Measurements from ENCODE around the gene SPATA13. TPM values are rescaled to one million over a fixed set of nuclear protein-coding genes. Genes with fewer than 3 reads are reported as not detected.

The SPATA13 gene
- total RNA-seq, 1 experiment from 2014 or later, result 21.4 TPM

DNA sequence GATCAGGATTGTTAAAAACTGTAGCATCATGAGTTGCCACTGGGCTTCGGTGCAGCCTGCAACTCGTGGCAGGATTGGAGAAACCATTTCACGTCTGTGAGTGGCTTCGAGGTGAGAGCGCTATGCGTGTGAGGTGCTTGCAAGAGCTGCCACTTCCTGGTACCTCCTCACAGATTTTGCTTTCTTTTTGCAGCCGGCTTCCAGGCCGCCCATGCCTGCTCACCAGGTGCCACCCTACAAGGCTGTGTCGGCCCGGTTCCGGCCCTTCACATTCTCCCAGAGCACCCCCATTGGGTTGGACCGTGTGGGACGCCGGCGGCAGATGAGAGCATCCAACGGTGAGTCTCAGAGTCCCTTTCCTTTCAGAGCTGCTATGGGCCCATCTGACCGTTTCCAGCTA, 91.0 kb downstream of the SPATA13 start:
- TF ChIP-seq ZFX (IDR thresholded peaks at IDR 0.05) (no peak), ATF3 (IDR thresholded peaks at IDR 0.05) (no peak), POLR2A (IDR thresholded peaks at IDR 0.05; ENCODE audit: borderline replicate concordance, extremely low read depth, insufficient read depth, insufficient read length) (no peak), REST (IDR thresholded peaks at IDR 0.05; ENCODE audit: low read depth) (no peak), MAX (IDR thresholded peaks at IDR 0.05) (no peak), EZH2 (IDR thresholded peaks at IDR 0.05) (no peak), ELF1 (IDR thresholded peaks at IDR 0.05; ENCODE audit: borderline replicate concordance, low read depth) (no peak), SIN3A (IDR thresholded peaks at IDR 0.05; ENCODE audit: low read depth) (no peak)
- TF ChIP-seq, protein P1, sequence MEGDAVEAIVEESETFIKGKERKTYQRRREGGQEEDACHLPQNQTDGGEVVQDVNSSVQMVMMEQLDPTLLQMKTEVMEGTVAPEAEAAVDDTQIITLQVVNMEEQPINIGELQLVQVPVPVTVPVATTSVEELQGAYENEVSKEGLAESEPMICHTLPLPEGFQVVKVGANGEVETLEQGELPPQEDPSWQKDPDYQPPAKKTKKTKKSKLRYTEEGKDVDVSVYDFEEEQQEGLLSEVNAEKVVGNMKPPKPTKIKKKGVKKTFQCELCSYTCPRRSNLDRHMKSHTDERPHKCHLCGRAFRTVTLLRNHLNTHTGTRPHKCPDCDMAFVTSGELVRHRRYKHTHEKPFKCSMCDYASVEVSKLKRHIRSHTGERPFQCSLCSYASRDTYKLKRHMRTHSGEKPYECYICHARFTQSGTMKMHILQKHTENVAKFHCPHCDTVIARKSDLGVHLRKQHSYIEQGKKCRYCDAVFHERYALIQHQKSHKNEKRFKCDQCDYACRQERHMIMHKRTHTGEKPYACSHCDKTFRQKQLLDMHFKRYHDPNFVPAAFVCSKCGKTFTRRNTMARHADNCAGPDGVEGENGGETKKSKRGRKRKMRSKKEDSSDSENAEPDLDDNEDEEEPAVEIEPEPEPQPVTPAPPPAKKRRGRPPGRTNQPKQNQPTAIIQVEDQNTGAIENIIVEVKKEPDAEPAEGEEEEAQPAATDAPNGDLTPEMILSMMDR (IDR thresholded peaks at IDR 0.05 in 2 of 3, conservative IDR thresholded peaks at IDR 0.05 in 1 of 3; ENCODE audit: borderline replicate concordance in 1 of 3, insufficient read depth in 1 of 3, low read depth in 2 of 3, low read length in 2 of 3), result no peak
- Histone ChIP-seq H3K4me2 (ENCODE audit: low read length) (no peak overlapping the region), H2AFZ (ENCODE audit: low read depth, low read length, poor library complexity, severe bottlenecking) (no peak overlapping the region), H3K9me3 (ENCODE audit: control insufficient read depth in 1 of 2, insufficient read depth in 1 of 2, low read depth in 1 of 2, low read length in 2 of 2) (no peaks in the 10 kb centered on the region), H3K9me2 (ENCODE audit: insufficient read depth) (no peaks in the 10 kb centered on the region), H3K27ac (ENCODE audit: low read depth, low read length) (no peak overlapping the region), H3K9ac (ENCODE audit: low read length) (no peak overlapping the region), H3K36me3 (ENCODE audit: control insufficient read depth in 1 of 2, insufficient read depth in 2 of 2, low read length in 2 of 2) (peaks cover 0 to 5% of the 10 kb centered on the region in 2 experiments; a peak in 3 of 4 replicates), H3K4me1 (ENCODE audit: control insufficient read depth in 1 of 2, insufficient read depth in 2 of 2, low read length in 2 of 2) (peaks cover 0 to 4% of the 10 kb centered on the region in 2 experiments; a peak in 2 of 4 replicates), H3K79me2 (ENCODE audit: insufficient read depth, low read length) (peaks cover 18% of the 10 kb centered on the region; the same call in 1 of the 2 replicates), H3K4me3 (replicated peaks in 1 of 2; ENCODE audit: low read depth in 1 of 2, low read length in 2 of 2) (no peak overlapping the region), H3K27me3 (ENCODE audit: insufficient read depth, low read length) (no peaks in the 10 kb centered on the region), H4K20me1 (ENCODE audit: insufficient read depth) (no peaks in the 10 kb centered on the region)
- DNase-seq (ENCODE audit: low read depth, low spot score) (no peak), ATAC-seq (no peak)
- ChIA-PET CTCF (no interaction called here), POLR2A (no interaction called here), RAD21 (ENCODE audit: low non-redundant PET in 1 of 2, low total read pairs in 2 of 2, uncharacterized antibody in 2 of 2, unreplicated experiment in 2 of 2) (no interaction called here)
- no TSS peak for BruUV-seq (replicated peaks)
- intact Hi-C loops (cut with micrococcal nuclease), result no loop called here

All from HCT116 (cell line).